Measurements from ENCODE around the gene SEH1L. TPM values are rescaled to one million over a fixed set of nuclear protein-coding genes. Genes with fewer than 3 reads are reported as not detected.
A peak's percentile ranks its signal among the peaks of the same experiment; 100 is the strongest.

Gene SEH1L
- polyA plus RNA-seq, 1 donor (not counting 4 experiments of a cell fraction or from before 2014, with no cell fraction given), result 60.5 TPM

DNA sequence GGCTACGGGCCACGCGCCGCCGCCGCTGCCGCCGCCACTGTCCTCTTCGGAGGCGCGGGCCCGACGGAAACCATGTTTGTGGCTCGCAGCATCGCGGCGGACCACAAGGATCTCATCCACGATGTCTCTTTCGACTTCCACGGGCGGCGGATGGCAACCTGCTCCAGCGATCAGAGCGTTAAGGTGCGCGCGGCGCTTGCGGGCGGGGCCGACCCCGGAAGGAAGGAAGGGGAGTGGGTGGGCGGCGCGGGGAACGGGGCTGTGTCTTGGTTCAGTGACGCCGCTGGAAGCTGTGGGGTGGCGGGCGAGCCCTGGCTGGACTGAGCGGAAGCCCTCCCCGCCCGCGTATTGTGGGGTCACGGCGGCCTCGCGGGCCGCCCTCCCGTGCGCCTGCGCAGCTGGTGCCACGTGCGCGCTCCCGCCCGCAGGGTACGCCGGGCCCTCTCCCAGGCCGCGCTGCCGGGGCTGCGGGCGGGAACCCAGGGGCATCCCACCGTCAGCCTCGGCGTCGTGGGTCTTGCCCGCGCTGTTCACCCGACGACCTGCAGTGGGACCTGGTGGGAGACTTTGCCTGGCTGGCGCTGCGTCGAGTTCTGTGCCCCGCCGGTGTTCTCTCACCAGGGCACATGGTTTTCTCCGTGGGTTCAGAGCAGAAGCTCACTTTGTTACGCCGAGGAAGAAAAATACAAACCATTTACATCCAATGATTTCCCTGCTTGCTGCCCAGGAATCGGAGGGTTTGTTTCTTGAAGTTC, 416 bp downstream of the SEH1L start:
- H3K9me3 ChIP-seq (ENCODE audit: control insufficient read depth, low read depth, low read length), result no peaks in the 10 kb centered on the region
- dilution Hi-C loops (cut with MboI; ENCODE audit: extremely low pct_ligation_motif_present, low sequenced_read_pairs), result no loop called here
- peak overlapping the region; percentile 67 to 79 (median 75) for H3K4me3 ChIP-seq (ENCODE audit: control insufficient read depth in 2 of 3, extremely low read depth in 1 of 3, insufficient read depth in 2 of 3, low read depth in 1 of 3, low read length in 3 of 3)
- H3K36me3 ChIP-seq (ENCODE audit: control insufficient read depth in 2 of 2, extremely low read depth in 1 of 2, insufficient read depth in 2 of 2, low read length in 2 of 2), result no peaks in the 10 kb centered on the region
- H3K4me2 ChIP-seq (ENCODE audit: control insufficient read depth, extremely low read depth, insufficient read depth, low read depth, low read length), result peak overlapping the region; percentile 79
- H3K27ac ChIP-seq (ENCODE audit: control insufficient read depth, insufficient read depth, low read length), result peak overlapping the region; percentile 84
- peaks cover 8% of the 10 kb centered on the region for H3K4me1 ChIP-seq (ENCODE audit: control insufficient read depth, extremely low read depth, insufficient read depth, low read length)
- no peaks in the 10 kb centered on the region for H3K27me3 ChIP-seq (ENCODE audit: control insufficient read depth, extremely low read depth, insufficient read depth, low read length)
- H3K79me2 ChIP-seq (ENCODE audit: control insufficient read depth, insufficient read depth, low read length), result peaks cover 35% of the 10 kb centered on the region
- TF ChIP-seq, protein P1, sequence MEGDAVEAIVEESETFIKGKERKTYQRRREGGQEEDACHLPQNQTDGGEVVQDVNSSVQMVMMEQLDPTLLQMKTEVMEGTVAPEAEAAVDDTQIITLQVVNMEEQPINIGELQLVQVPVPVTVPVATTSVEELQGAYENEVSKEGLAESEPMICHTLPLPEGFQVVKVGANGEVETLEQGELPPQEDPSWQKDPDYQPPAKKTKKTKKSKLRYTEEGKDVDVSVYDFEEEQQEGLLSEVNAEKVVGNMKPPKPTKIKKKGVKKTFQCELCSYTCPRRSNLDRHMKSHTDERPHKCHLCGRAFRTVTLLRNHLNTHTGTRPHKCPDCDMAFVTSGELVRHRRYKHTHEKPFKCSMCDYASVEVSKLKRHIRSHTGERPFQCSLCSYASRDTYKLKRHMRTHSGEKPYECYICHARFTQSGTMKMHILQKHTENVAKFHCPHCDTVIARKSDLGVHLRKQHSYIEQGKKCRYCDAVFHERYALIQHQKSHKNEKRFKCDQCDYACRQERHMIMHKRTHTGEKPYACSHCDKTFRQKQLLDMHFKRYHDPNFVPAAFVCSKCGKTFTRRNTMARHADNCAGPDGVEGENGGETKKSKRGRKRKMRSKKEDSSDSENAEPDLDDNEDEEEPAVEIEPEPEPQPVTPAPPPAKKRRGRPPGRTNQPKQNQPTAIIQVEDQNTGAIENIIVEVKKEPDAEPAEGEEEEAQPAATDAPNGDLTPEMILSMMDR (optimal IDR thresholded peaks at IDR 0.05 in 1 of 3, IDR thresholded peaks at IDR 0.05 in 1 of 3, conservative IDR thresholded peaks at IDR 0.05 in 1 of 3; ENCODE audit: extremely low read depth in 1 of 3, insufficient read depth in 2 of 3, low read length in 3 of 3), result no peak
- no peak for TF ChIP-seq EZH2 (IDR thresholded peaks at IDR 0.05; ENCODE audit: low read length)
- no peaks in the 10 kb centered on the region for H4K20me1 ChIP-seq (ENCODE audit: control insufficient read depth, extremely low read depth, insufficient read depth, low read length)
- H2AFZ ChIP-seq (ENCODE audit: control insufficient read depth, low read length), result peak overlapping the region; percentile 83
- DNase-seq (ENCODE audit: low read depth, low spot score), result peak; percentile 61
- H3K9me1 ChIP-seq (ENCODE audit: control insufficient read depth, extremely low read depth, insufficient read depth, low read length), result no peaks in the 10 kb centered on the region
- H3K9ac ChIP-seq (ENCODE audit: control insufficient read depth, extremely low read depth, insufficient read depth, low read length), result peak overlapping the region; percentile 88
- no peak for FAIRE-seq

DNA sequence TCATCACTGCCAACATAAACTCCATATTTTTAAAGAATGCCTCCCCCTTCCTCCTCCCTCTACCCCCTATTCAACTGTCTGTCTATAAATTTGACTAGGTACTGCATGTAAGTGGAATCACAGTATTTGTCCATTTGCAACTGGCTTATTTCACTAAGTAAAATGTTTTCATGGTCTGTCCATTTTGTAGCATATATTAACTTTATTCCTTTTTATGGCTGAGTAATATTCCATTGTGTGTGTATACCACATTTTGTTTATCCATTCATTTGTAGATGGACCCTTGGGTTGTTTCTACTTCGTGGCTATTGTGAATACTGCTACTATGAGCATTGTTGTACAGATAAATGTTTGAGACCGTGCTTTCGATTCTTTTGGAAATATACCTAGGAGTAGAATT, 10.7 kb downstream of the SEH1L start:
- no peak for DNase-seq (ENCODE audit: low read depth, low spot score)
- Histone ChIP-seq H3K4me3 (ENCODE audit: control insufficient read depth in 2 of 3, extremely low read depth in 1 of 3, insufficient read depth in 2 of 3, low read depth in 1 of 3, low read length in 3 of 3) (no peak overlapping the region), H3K9me1 (ENCODE audit: control insufficient read depth, extremely low read depth, insufficient read depth, low read length) (no peaks in the 10 kb centered on the region), H3K4me1 (ENCODE audit: control insufficient read depth, extremely low read depth, insufficient read depth, low read length) (no peaks in the 10 kb centered on the region), H3K79me2 (ENCODE audit: control insufficient read depth, insufficient read depth, low read length) (peaks cover 45% of the 10 kb centered on the region), H3K27me3 (ENCODE audit: control insufficient read depth, extremely low read depth, insufficient read depth, low read length) (no peaks in the 10 kb centered on the region), H3K9ac (ENCODE audit: control insufficient read depth, extremely low read depth, insufficient read depth, low read length) (no peak overlapping the region), H3K9me3 (ENCODE audit: control insufficient read depth, low read depth, low read length) (no peaks in the 10 kb centered on the region), H3K36me3 (ENCODE audit: control insufficient read depth in 2 of 2, extremely low read depth in 1 of 2, insufficient read depth in 2 of 2, low read length in 2 of 2) (peaks cover 6 to 8% of the 10 kb centered on the region in 2 experiments), H3K4me2 (ENCODE audit: control insufficient read depth, extremely low read depth, insufficient read depth, low read depth, low read length) (no peak overlapping the region), H2AFZ (ENCODE audit: control insufficient read depth, low read length) (no peak overlapping the region), H3K27ac (ENCODE audit: control insufficient read depth, insufficient read depth, low read length) (no peak overlapping the region), H4K20me1 (ENCODE audit: control insufficient read depth, extremely low read depth, insufficient read depth, low read length) (no peaks in the 10 kb centered on the region)
- dilution Hi-C loops (cut with MboI; ENCODE audit: extremely low pct_ligation_motif_present, low sequenced_read_pairs), result no loop called here
- TF ChIP-seq EZH2 (IDR thresholded peaks at IDR 0.05; ENCODE audit: low read length), result no peak
- TF ChIP-seq, protein P1 (optimal IDR thresholded peaks at IDR 0.05 in 1 of 3, IDR thresholded peaks at IDR 0.05 in 1 of 3, conservative IDR thresholded peaks at IDR 0.05 in 1 of 3; ENCODE audit: extremely low read depth in 1 of 3, insufficient read depth in 2 of 3, low read length in 3 of 3), result no peak
- no peak for FAIRE-seq

All from keratinocyte (primary cell).